Measurements from ENCODE around the gene THSD4. TPM values are rescaled to one million over a fixed set of nuclear protein-coding genes. Genes with fewer than 3 reads are reported as not detected.

Gene THSD4
- total RNA-seq, 1 experiment from 2014 or later: 36.3 TPM

- TF ChIP-seq CTCF (IDR thresholded peaks at IDR 0.05; ENCODE audit: unreplicated experiment): no peak
- BruUV-seq (replicated peaks): no TSS peak
- Mint-ChIP-seq H3K4me1 (ENCODE audit: insufficient read depth, unreplicated experiment) (peaks cover 5% of the 10 kb centered on the region), H3K27me3 (ENCODE audit: insufficient read depth, unreplicated experiment) (no peaks in the 10 kb centered on the region), H3K4me3 (ENCODE audit: unreplicated experiment) (no peak overlapping the region), H3K27ac (ENCODE audit: low read depth, unreplicated experiment) (no peak overlapping the region), H3K36me3 (ENCODE audit: insufficient read depth, unreplicated experiment) (no peaks in the 10 kb centered on the region), H3K9me3 (ENCODE audit: unreplicated experiment) (no peaks in the 10 kb centered on the region)
- ChIA-PET CTCF (no interaction called here), POLR2A (no interaction called here)
- no peak for DNase-seq (ENCODE audit: unreplicated experiment)
- intact Hi-C loops (cut with micrococcal nuclease): no loop called here
Observed at GRCh38 chr15:71373917-71374316, 258.6 kb downstream of the THSD4 start.

DNA sequence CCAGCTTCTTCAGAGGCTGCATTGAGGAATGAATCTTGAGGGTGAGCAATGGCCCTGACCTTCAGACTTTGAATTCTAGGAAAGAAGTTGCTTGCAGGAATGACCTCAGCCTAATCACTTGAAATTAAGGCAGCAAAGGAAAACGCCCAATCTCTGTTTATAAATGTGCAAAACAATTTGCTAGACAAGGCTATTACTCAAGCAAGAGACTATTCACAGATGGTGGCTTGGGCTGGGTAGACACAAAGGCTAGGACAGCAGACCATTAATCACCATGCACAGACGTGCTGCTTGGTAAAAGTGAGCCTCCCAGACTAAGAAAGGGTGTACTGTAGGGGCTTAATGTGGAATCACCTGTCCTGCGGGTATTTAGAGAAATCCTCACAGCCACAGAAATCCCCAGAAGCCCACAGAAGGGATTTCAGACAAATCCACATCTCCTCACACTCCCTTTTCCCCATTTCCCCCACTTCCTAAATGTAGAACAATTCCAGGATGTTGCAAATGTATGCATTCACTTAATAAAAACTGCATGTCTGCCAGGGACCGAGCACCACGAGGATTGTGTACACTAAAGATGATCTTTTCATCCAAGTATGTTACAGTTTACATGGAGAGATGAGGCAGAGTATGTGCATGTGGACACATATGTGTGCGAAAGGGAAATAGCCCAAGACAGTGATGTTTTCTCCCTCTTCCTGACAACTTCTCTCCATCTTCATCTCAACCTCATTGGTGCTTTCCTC lies 259.5 kb downstream of the THSD4 start:
- no peak for DNase-seq (ENCODE audit: unreplicated experiment)
- Mint-ChIP-seq H3K36me3 (ENCODE audit: insufficient read depth, unreplicated experiment) (no peaks in the 10 kb centered on the region), H3K27ac (ENCODE audit: low read depth, unreplicated experiment) (no peak overlapping the region), H3K4me3 (ENCODE audit: unreplicated experiment) (no peak overlapping the region), H3K9me3 (ENCODE audit: unreplicated experiment) (no peaks in the 10 kb centered on the region), H3K27me3 (ENCODE audit: insufficient read depth, unreplicated experiment) (no peaks in the 10 kb centered on the region), H3K4me1 (ENCODE audit: insufficient read depth, unreplicated experiment) (peaks cover 5% of the 10 kb centered on the region)
- ChIA-PET POLR2A (no interaction called here), CTCF (no interaction called here)
- no TSS peak for BruUV-seq (replicated peaks)
- intact Hi-C loops (cut with micrococcal nuclease): no loop called here
- TF ChIP-seq CTCF (IDR thresholded peaks at IDR 0.05; ENCODE audit: unreplicated experiment): no peak

DNA sequence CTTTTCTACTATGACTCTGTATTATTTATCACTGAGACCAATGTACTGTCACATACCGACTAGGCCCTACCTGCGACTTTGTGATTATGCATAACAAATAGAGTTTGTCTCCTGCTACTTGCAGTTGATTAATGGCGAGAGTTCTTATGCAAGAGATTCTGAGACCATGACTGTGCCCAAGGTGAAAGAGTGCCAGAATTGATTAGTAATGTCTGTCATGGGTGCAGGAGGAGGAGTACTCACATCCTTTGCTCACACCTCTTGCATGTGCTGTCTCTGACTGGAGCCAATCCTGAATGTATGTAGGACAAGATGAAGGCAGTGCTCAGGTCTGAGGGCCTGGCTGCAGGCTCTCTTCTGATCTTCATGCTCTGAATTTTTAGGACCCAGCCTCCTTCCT lies 260.7 kb downstream of the THSD4 start:
- Mint-ChIP-seq H3K4me3 (ENCODE audit: unreplicated experiment) (no peak overlapping the region), H3K36me3 (ENCODE audit: insufficient read depth, unreplicated experiment) (no peaks in the 10 kb centered on the region), H3K27me3 (ENCODE audit: insufficient read depth, unreplicated experiment) (no peaks in the 10 kb centered on the region), H3K4me1 (ENCODE audit: insufficient read depth, unreplicated experiment) (peaks cover 5% of the 10 kb centered on the region), H3K9me3 (ENCODE audit: unreplicated experiment) (no peaks in the 10 kb centered on the region), H3K27ac (ENCODE audit: low read depth, unreplicated experiment) (no peak overlapping the region)
- no peak for DNase-seq (ENCODE audit: unreplicated experiment)
- BruUV-seq (replicated peaks): no TSS peak
- ChIA-PET CTCF (no interaction called here), POLR2A (no interaction called here)
- intact Hi-C loops (cut with micrococcal nuclease): no loop called here
- no peak for TF ChIP-seq CTCF (IDR thresholded peaks at IDR 0.05; ENCODE audit: unreplicated experiment)

- POLR2A ChIA-PET: no interaction called here
- no peak for TF ChIP-seq CTCF (IDR thresholded peaks at IDR 0.05; ENCODE audit: unreplicated experiment)
- Mint-ChIP-seq H3K36me3 (ENCODE audit: insufficient read depth, unreplicated experiment) (no peaks in the 10 kb centered on the region), H3K27ac (ENCODE audit: low read depth, unreplicated experiment) (no peak overlapping the region), H3K4me1 (ENCODE audit: insufficient read depth, unreplicated experiment) (peaks cover 5% of the 10 kb centered on the region), H3K4me3 (ENCODE audit: unreplicated experiment) (no peak overlapping the region), H3K27me3 (ENCODE audit: insufficient read depth, unreplicated experiment) (no peaks in the 10 kb centered on the region), H3K9me3 (ENCODE audit: unreplicated experiment) (no peaks in the 10 kb centered on the region)
- CTCF ChIA-PET: interaction anchor here (1.0 kb wide), 1 partner anchor 13 kb away, joined by 3 read pairs; no protein-coding TSS in a partner anchor
- intact Hi-C loops (cut with micrococcal nuclease): no loop called here
- no TSS peak for BruUV-seq (replicated peaks)
- no peak for DNase-seq (ENCODE audit: unreplicated experiment)
Observed at GRCh38 chr15:71379893-71380292, 264.6 kb downstream of the THSD4 start.

Data from MCF 10A (cell line).